Brain microvascular endothelial cell (primary cell): ENCODE data around the gene FAM72B.
"Not testable (repeated sequence)": the region's sequence is repeated elsewhere in the genome, so short reads cannot be mapped to it uniquely, and the experiment has no call there.

Experiments used
- DNase-seq: peaks from one replicate; pipeline ENCODE4 v3.0.0-alpha.2; 2020
- H3K27ac ChIP-seq: fragments of 250-450 bp; sonication (Bioruptor Pico); 2 replicates; pipeline ENCODE4 v1.5.1; 2020; ENCODE audit warnings: mild to moderate bottlenecking, moderate library complexity
- H3K27me3 ChIP-seq: fragments of 250-450 bp; sonication (Bioruptor Pico); replicated peaks from 2 replicates; pipeline ENCODE4 v1.5.1; 2020; ENCODE audit warnings: mild to moderate bottlenecking
- H3K36me3 ChIP-seq: fragments of 250-450 bp; sonication (Bioruptor Pico); replicated peaks from 2 replicates; pipeline ENCODE4 v1.5.1; 2020; ENCODE audit warnings: mild to moderate bottlenecking
- H3K4me3 ChIP-seq: 2 replicates; pipeline ENCODE4 v1.5.1; 2011; ENCODE audit warnings: low read depth, mild to moderate bottlenecking, control low read depth, low read length, moderate library complexity
- in situ Hi-C: cut with HindIII; loops from 2 replicates; pipeline ENCODE4 v1.10.0; 2017; ENCODE audit warnings: low sequenced_read_pairs, low pct_ligation_motif_present

Gene FAM72B

DNA sequence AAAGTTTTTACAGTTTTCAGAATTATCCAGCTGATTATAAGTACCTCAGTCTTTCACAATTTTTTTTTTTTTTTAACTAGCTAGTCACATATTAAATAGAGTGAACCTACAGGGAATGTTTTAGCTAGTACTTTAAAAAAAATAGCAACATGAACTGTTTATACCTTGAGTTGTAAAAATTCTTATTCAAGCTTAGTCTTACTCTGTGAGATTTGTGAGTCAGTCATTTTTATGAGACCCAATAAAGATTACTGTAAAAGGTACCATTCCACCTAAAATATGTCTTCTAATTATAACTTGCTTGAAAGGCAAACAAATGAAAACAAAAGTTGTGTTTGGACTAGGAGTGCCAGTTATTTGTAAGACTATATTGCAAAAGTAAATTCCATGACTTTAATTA, 5.9 kb downstream of the FAM72B start:
- DNase-seq, H3K4me3 ChIP-seq, H3K27me3 ChIP-seq, H3K36me3 ChIP-seq, in situ Hi-C loops, H3K27ac ChIP-seq: not testable (repeated sequence)

DNA sequence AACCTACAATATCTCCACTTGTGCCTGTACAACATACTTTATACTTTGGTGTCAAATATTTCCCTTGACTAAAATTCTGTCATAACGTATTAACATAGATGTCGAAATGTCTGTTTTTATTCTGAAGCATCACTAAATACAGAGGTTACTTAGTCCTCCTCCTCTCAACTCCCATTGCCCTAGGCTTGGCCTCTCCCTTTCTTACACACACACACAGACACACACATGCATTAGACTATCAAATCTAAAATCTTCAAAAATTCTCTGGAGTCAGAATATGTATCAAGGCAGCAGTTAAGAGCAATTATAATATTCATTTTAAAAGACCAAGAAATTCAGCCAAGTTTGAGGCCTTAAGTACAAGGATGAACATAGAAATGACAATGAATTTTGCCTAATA, 7.5 kb downstream of the FAM72B start:
- in situ Hi-C loops, H3K4me3 ChIP-seq, DNase-seq, H3K36me3 ChIP-seq, H3K27ac ChIP-seq, H3K27me3 ChIP-seq: not testable (repeated sequence)

DNA sequence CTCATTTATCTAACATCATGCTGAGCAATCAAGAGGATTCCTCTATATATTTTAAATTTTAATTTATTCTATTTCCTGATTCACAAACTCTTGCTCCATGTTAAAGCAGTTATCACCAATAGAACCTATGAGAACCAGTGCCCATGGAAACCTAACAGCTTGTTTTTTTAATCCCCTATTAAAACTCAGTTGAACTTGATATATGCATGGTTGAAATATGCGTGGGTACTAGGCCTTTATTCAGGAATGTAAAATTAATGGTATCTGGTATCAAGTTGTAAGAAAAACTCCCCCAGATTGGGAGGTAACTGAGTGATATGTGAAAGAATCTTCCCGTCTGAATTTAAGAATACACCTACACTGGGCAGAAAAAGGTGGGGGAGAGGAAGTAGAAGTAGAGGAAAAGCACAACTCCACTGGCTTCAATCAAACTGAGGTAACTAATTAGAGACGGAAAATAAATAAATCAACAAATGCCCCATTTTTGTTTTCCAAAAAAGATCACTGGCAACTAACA, 15.9 kb downstream of the FAM72B start:
- H3K27ac ChIP-seq, H3K36me3 ChIP-seq, DNase-seq, H3K4me3 ChIP-seq, in situ Hi-C loops, H3K27me3 ChIP-seq: not testable (repeated sequence)

DNA sequence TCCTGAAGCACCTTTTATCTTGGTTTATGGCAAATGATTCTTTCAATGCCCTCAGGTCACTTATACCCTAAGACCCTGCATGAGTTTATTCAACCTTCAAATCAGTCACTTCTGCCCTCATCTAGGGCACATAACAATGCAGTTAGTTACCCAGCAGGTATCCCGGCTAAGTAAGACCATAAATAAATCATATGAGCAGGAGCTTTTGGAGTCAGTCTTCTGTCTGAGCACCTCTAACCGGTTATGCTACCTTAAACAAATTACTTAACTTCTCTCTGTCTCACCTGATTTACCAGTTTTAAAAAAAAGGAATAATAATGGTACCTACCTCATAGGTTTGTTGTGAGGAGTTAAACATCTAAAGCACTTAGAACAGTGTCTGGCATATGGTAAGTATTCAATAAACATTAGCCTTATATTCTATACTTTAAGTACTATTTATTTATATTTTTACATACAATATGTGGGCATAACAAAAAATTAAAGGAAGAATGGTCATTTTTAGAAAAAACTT, 16.9 kb downstream of the FAM72B start:
- in situ Hi-C loops, H3K27me3 ChIP-seq, DNase-seq, H3K27ac ChIP-seq, H3K36me3 ChIP-seq, H3K4me3 ChIP-seq: not testable (repeated sequence)

DNA sequence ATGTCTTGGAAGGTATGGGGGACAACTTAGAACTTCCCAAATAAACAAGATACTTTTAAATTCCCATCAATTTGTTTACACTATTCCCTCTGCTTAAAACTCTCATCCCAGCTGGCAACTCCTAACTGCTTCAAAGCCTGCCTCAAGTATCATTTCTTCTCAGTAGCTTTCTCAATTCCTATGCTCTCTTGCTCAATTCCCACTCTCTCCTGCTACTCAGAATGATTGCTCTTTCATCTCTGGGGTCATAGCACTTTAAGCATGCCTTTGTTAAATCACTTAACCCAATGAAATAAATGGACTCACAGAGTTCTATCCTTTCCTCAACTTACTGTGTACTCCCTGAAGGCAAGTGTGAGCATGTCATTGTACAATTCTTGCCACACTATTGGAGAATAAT, 18.8 kb downstream of the FAM72B start:
- DNase-seq, H3K36me3 ChIP-seq, H3K27me3 ChIP-seq, in situ Hi-C loops, H3K27ac ChIP-seq, H3K4me3 ChIP-seq: not testable (repeated sequence)

DNA sequence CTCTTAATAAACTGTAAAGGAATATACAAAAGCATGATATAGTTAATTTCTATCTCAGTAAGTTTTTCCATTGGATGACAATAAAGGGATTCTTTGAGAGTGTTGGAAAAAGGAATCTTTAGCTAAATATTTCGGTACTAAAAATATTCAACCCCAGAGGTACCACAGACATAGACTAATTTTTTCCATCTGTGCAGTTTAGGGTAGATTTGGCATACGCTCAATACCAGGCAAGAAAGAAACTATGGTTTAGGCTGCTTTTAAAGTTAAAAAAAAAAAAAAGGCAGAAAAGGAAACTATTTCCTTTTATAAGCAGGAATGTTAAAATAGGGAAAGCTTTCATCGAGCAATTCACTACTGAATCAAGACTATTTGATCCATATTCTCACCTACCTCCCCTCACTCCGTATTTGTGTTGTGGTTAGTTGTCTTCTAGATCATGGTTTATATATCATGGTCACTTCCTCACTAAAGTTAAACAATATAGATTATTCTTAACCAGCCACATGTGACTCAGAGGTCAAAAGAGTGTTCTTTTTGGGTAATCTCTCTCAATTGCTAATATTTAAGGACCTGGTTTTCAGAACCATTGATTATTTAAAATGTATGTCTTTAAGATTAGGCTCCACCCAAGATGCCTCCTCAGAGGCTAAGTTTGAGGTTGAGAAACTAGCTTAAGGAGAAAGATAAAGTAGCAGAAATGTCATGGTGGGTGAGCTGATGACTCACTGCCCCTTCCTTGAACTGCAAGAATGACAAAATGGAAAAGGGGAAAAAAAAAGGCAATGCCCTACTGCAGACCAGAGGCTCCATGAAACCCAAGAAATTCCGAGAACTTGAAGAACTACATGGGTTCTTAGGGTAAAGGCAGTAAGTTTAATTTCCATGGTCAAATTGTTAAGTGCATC, 20.0 kb downstream of the FAM72B start:
- in situ Hi-C loops, H3K36me3 ChIP-seq, H3K27ac ChIP-seq, H3K4me3 ChIP-seq, H3K27me3 ChIP-seq: not testable (repeated sequence)
- DNase-seq, result peak; percentile 76

DNA sequence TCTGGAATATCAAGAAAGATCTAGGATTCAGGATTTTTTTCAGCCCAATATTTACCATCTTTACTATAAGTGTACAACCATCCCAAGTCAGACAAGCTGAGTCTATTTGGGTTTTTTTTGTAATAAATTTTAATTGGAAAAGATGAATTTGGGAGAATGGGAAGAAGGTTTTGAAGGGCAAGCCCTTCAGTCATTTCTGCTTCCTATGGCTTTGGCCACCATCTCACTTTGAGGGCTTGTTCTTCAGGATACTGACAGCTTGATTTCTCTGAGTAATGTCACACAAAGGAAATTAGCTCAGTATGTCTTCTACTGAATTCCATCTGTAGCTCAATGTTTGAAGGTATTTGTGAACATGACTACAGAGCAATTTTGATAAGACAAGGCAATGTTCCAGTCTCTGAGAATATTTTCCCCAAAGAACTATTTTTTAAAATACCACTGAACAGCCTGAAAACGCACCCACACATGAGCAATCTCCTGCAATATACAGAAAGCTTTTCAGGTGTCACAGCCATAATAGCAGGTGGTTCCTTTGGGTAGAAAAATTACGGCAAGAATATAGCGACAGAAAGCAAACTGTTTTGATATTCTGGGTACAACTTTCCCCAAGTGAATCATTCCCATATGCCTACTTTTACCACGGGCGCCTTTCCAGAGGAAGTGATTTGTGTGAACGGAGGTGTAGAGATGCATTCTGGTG, 22.8 kb downstream of the FAM72B start:
- DNase-seq, H3K36me3 ChIP-seq, H3K4me3 ChIP-seq, in situ Hi-C loops, H3K27ac ChIP-seq, H3K27me3 ChIP-seq: not testable (repeated sequence)

DNA sequence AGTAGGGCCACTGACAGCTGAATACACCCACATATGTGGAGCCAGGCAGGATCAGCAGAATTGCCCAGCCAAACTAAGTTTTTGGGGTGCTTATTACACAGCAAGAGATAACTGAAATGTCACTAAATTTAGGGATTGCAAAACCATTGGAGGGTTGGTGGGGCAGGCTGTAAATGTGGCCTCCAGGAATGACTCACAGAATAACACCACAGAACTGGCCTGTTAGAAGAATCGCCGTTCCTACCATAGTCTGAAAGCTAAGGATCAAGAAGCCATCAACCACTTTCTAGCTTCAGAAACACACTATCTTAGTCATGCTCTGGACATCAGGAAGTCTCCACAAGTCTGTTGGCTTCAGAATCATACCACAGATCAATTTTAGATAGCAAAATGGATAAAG, 24.0 kb downstream of the FAM72B start:
- not testable (repeated sequence) for H3K4me3 ChIP-seq
- peak overlapping the region; percentile 37 for H3K27ac ChIP-seq

DNA sequence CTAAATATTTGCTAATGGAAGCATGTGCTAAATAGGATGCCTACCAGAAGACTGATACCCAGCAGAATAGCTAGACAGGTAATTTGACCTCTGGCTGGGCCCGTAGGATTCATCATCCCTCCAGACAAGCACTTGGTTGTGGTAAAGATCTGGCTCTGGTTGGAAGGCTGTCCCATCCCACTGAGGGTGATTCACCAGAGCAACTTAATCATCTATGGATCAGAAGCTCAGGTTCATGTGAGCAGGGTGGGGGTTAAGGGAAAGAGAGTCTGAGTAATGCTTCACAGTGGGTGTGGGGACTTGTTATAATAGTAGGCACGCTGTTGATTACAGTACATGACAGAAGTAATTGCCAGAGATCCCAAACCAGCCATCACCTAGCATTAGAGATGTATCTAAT, 26.5 kb downstream of the FAM72B start:
- H3K36me3 ChIP-seq, H3K27ac ChIP-seq, H3K27me3 ChIP-seq, in situ Hi-C loops, H3K4me3 ChIP-seq: not testable (repeated sequence)
- DNase-seq, result peak; percentile 61

More for the DNA sequence above, 24.0 kb downstream of the FAM72B start:
- H3K27me3 ChIP-seq, H3K36me3 ChIP-seq, in situ Hi-C loops: not testable (repeated sequence)
- DNase-seq, result peak; percentile 30

DNA sequence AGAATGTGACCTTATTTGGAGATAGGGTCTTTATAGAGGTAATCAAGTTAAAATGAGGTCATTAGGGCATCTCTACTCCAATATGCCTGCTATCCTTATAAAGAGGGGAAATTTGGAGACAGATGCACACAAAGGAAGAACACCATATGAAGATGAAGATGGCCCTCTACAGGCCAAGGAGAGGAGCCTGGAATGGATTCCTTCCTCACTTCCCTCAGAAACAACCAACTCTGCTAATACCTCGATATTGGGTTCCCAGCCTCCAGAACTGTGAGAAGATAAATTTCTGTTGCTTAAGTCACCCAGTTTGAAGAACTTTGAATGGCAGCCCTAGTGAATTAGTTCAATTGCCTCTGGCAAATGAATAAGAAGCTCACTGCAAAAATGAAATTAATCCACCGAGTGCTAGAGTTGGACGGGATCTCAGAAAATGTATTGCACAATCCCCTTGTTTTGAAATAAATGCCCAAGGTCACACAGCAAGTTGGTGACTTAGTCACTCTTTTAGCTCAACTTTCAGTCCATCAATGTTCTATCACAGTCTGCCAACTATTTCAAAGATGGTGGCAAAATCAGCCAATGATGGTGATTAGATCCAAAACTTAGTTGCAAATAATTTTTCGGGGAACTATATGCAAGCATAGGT, 27.1 kb downstream of the FAM72B start:
- DNase-seq, H3K27me3 ChIP-seq, in situ Hi-C loops, H3K36me3 ChIP-seq, H3K4me3 ChIP-seq, H3K27ac ChIP-seq: not testable (repeated sequence)
